WTC11 (cell line): ENCODE results near the gene F5. TPM values are rescaled to one million over a fixed set of nuclear protein-coding genes. Genes with fewer than 3 reads are reported as not detected.

ENCODE experiments used
- ATAC-seq: fragments of 200-7000 bp; cut with Tn5 transposase; 2 replicates; pipeline ENCODE4 v1.10.0; 2021; ENCODE audit warnings: mild to moderate bottlenecking, moderate library complexity
- CTCF ChIA-PET: fragments of 300-600 bp; sonication (Branson Sonifier 250); formaldehyde crosslinking; loops from one replicate; lab custom pipeline; 2021; ENCODE audit warnings: antibody characterized with exemption; lab: Charles Lee
- POLR2A ChIA-PET: fragments of 350-600 bp; sonication (Branson Sonifier 250); formaldehyde crosslinking; loops from one replicate; lab custom pipeline; 2021; ENCODE audit warnings: antibody characterized with exemption; lab: Charles Lee
- DNase-seq: peaks from one replicate; pipeline ENCODE4 v3.0.0; 2021; ENCODE audit warnings: low spot score
- H3K27ac Mint-ChIP-seq: 2 replicates; pipeline ENCODE4 v1.8.0; 2021; ENCODE audit warnings: mixed read lengths
- H3K27me3 Mint-ChIP-seq: 2 replicates; pipeline ENCODE4 v1.8.0; 2021; ENCODE audit warnings: low read depth, mild to moderate bottlenecking, moderate library complexity, mixed read lengths
- H3K36me3 Mint-ChIP-seq: 2 replicates; pipeline ENCODE4 v1.8.0; 2021; ENCODE audit warnings: mixed read lengths
- H3K4me1 Mint-ChIP-seq: 2 replicates; pipeline ENCODE4 v1.8.0; 2022; ENCODE audit warnings: mixed read lengths
- H3K4me3 Mint-ChIP-seq: 2 replicates; pipeline ENCODE4 v1.8.0; 2021; ENCODE audit warnings: mild to moderate bottlenecking, moderate library complexity, mixed read lengths
- H3K9me3 Mint-ChIP-seq: 2 replicates; pipeline ENCODE4 v1.8.0; 2021; ENCODE audit warnings: mixed read lengths
- CDX4 ChIP-seq: fragments of 250-450 bp; sonication (Bioruptor Pico); IDR thresholded peaks from 2 replicates; pipeline ENCODE4 v1.9.0; 2021; ENCODE audit warnings: moderate library complexity, mild to moderate bottlenecking, inconsistent platforms, borderline replicate concordance
- CREM ChIP-seq: sonication (generic); formaldehyde crosslinking; IDR thresholded peaks from 2 replicates; pipeline ENCODE4 v1.8.1; 2022; ENCODE audit warnings: mild to moderate bottlenecking, missing genetic modification reagents, moderate library complexity
- E2F1 ChIP-seq: sonication (generic); formaldehyde crosslinking; IDR thresholded peaks from 2 replicates; pipeline ENCODE4 v1.8.0; 2022; ENCODE audit warnings: mild to moderate bottlenecking, missing genetic modification reagents
- E2F4 ChIP-seq: sonication (generic); formaldehyde crosslinking; IDR thresholded peaks from 2 replicates; pipeline ENCODE4 v1.8.1; 2022; ENCODE audit warnings: low read depth, mild to moderate bottlenecking, moderate library complexity, missing genetic modification reagents, borderline replicate concordance
- FOXK1 ChIP-seq: sonication (generic); formaldehyde crosslinking; IDR thresholded peaks from 2 replicates; pipeline ENCODE4 v1.8.0; 2022; ENCODE audit warnings: mild to moderate bottlenecking, moderate library complexity, missing genetic modification reagents
- FOXP4 ChIP-seq: sonication (generic); formaldehyde crosslinking; IDR thresholded peaks from 2 replicates; pipeline ENCODE4 v1.8.0; 2022; ENCODE audit warnings: mild to moderate bottlenecking, missing genetic modification reagents
- JAZF1 ChIP-seq: fragments of 250-450 bp; sonication (Bioruptor Pico); IDR thresholded peaks from 2 replicates; pipeline ENCODE4 v1.9.0; 2021; ENCODE audit warnings: moderate library complexity, mild to moderate bottlenecking, inconsistent platforms
- RELA ChIP-seq: sonication (generic); formaldehyde crosslinking; IDR thresholded peaks from 2 replicates; pipeline ENCODE4 v1.8.1; 2022; ENCODE audit warnings: missing genetic modification reagents, mild to moderate bottlenecking, borderline replicate concordance
- SMAD4 ChIP-seq: sonication (generic); formaldehyde crosslinking; IDR thresholded peaks from 2 replicates; pipeline ENCODE4 v1.8.0; 2022; ENCODE audit warnings: mild to moderate bottlenecking, missing genetic modification reagents
- ZNF219 ChIP-seq: sonication (generic); formaldehyde crosslinking; IDR thresholded peaks from 2 replicates; pipeline ENCODE4 v1.8.0; 2023; ENCODE audit warnings: missing genetic modification reagents, mild to moderate bottlenecking, borderline replicate concordance
- ZNF396 ChIP-seq: fragments of 250-450 bp; sonication (Bioruptor Pico); IDR thresholded peaks from 2 replicates; pipeline ENCODE4 v1.8.0; 2021; ENCODE audit warnings: mild to moderate bottlenecking, moderate library complexity, borderline replicate concordance
- ZNF423 ChIP-seq: fragments of 250-450 bp; sonication (Bioruptor Pico); IDR thresholded peaks from 2 replicates; pipeline ENCODE4 v2.1.2; 2022; ENCODE audit warnings: mild to moderate bottlenecking, moderate library complexity
- ZNF425 ChIP-seq: fragments of 250-450 bp; sonication (Bioruptor Pico); conservative IDR thresholded peaks from 2 replicates; pipeline ENCODE4 v1.9.0; 2021; ENCODE audit warnings: mild to moderate bottlenecking
- ZNF512 ChIP-seq: sonication (generic); formaldehyde crosslinking; IDR thresholded peaks from 2 replicates; pipeline ENCODE4 v1.8.1; 2022; ENCODE audit warnings: missing genetic modification reagents, borderline replicate concordance
- ZNF671 ChIP-seq: fragments of 250-450 bp; sonication (Bioruptor Pico); IDR thresholded peaks from 2 replicates; pipeline ENCODE4 v1.8.0; 2021; ENCODE audit warnings: mild to moderate bottlenecking
- ZSCAN18 ChIP-seq: fragments of 250-450 bp; sonication (Bioruptor Pico); IDR thresholded peaks from 2 replicates; pipeline ENCODE4 v2.1.2; 2022; ENCODE audit warnings: mild to moderate bottlenecking, moderate library complexity
- total RNA-seq: library from RNA; stranded (reverse); gene quantifications from 3 replicates; pipeline ENCODE4 v1.2.3, GENCODE V29; 2021

Gene F5
- total RNA-seq, 1 experiment from 2014 or later = 0.20 TPM

- Mint-ChIP-seq H3K27me3 (no peaks in the 10 kb centered on the region), H3K36me3 (no peaks in the 10 kb centered on the region), H3K4me1 (no peaks in the 10 kb centered on the region), H3K27ac (no peak overlapping the region), H3K9me3 (no peaks in the 10 kb centered on the region), H3K4me3 (no peak overlapping the region)
- POLR2A ChIA-PET = no interaction called here
- CTCF ChIA-PET = interaction anchor here (1.0 kb wide), 1 partner anchor 32 kb away, joined by 3 read pairs; no protein-coding TSS in a partner anchor
- ATAC-seq = no peak
- DNase-seq = no peak
- TF ChIP-seq SMAD4 (CRISPR knock-in tag) (no peak), FOXK1 (CRISPR knock-in tag) (no peak), CDX4 (CRISPR knock-in tag) (no peak), FOXP4 (CRISPR knock-in tag) (no peak), JAZF1 (CRISPR knock-in tag) (no peak), ZNF425 (no peak), ZNF671 (CRISPR knock-in tag) (no peak), E2F1 (CRISPR knock-in tag) (no peak), ZNF423 (no peak), CREM (no peak), RELA (no peak), ZSCAN18 (CRISPR knock-in tag) (no peak), ZNF219 (CRISPR knock-in tag) (no peak), ZNF512 (no peak), ZNF396 (CRISPR knock-in tag) (no peak), E2F4 (CRISPR knock-in tag) (no peak)
Observed at GRCh38 chr1:169514566-169515270, 71.6 kb downstream of the F5 start.
